ENCODE results near the gene TCF3.

Gene TCF3

DNA sequence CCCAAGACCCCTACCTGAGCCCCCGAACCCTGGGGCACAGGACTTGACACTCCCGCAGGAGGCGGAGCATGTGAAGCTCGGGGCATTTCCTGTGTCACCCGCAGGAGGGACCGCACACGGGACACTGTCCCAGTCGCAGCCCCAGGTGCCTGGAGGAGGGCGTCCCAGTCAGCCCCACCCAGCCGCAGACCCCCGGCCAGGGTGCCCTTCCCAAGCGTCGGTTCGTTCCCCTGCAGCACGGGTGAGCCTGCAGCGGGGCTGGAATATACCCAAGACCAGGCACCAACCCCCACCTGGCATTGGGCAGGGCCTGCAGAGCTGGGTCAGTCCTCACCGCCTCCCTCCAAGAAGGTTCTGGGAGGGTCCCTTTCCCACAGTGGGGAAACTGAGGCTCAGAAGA is 21.6 kb downstream of the TCF3 start:
- peaks cover 4% of the 10 kb centered on the region; the same call in 1 of the 2 replicates for H3F3A ChIP-seq (ENCODE audit: insufficient read depth)
- H2AFZ ChIP-seq (ENCODE audit: low read depth, low read length, severe bottlenecking), result no peak overlapping the region
- TF ChIP-seq, protein P1, sequence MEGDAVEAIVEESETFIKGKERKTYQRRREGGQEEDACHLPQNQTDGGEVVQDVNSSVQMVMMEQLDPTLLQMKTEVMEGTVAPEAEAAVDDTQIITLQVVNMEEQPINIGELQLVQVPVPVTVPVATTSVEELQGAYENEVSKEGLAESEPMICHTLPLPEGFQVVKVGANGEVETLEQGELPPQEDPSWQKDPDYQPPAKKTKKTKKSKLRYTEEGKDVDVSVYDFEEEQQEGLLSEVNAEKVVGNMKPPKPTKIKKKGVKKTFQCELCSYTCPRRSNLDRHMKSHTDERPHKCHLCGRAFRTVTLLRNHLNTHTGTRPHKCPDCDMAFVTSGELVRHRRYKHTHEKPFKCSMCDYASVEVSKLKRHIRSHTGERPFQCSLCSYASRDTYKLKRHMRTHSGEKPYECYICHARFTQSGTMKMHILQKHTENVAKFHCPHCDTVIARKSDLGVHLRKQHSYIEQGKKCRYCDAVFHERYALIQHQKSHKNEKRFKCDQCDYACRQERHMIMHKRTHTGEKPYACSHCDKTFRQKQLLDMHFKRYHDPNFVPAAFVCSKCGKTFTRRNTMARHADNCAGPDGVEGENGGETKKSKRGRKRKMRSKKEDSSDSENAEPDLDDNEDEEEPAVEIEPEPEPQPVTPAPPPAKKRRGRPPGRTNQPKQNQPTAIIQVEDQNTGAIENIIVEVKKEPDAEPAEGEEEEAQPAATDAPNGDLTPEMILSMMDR (IDR thresholded peaks at IDR 0.05; ENCODE audit: insufficient read depth, low read length, poor library complexity, severe bottlenecking), result no peak
- TF ChIP-seq EZH2phosphoT487 (conservative IDR thresholded peaks at IDR 0.05; ENCODE audit: low read length), result no peak
- no peaks in the 10 kb centered on the region for H3K9me3 ChIP-seq (ENCODE audit: insufficient read depth, low read length)
- no peaks in the 10 kb centered on the region for H3K27me3 ChIP-seq (ENCODE audit: low read length)
- peaks cover 8% of the 10 kb centered on the region for H3K36me3 ChIP-seq (ENCODE audit: low read length)
- peaks cover 16% of the 10 kb centered on the region for H4K20me1 ChIP-seq (ENCODE audit: low read depth, low read length)
- H3K9ac ChIP-seq (ENCODE audit: low read length), result no peak overlapping the region
- H3K9me2 ChIP-seq (replicated peaks; ENCODE audit: insufficient read depth, low read length), result no peaks in the 10 kb centered on the region
- no peak overlapping the region for H3K27ac ChIP-seq (ENCODE audit: low read depth, low read length)
- peaks cover 58% of the 10 kb centered on the region for H3K79me2 ChIP-seq (ENCODE audit: insufficient read depth, low read length)
- H3K4me2 ChIP-seq (ENCODE audit: low read depth, low read length, poor library complexity, severe bottlenecking), result no peak overlapping the region
- no peak overlapping the region for H3K4me3 ChIP-seq (ENCODE audit: insufficient read depth, low read length, poor library complexity, severe bottlenecking)

DNA sequence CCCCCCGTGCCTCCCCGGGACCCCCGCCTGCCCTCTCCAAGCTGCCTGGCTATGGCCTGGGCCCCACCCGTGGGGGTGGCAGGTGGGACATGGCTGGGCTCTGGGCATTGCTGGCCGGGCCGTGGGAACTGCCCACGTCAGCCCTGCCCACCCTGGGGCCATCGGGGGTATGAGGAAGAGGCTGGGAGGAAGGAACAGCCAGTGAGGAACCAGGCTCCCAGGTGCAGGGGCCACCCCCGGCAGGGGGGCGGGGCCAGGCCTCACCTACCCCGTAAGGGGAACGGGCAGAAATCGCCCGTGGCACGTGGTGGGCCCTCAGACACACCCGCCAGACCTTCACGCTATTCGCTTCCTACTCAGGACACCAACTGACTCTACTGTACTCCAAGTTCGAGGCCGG is 22.4 kb downstream of the TCF3 start:
- Histone ChIP-seq H3K36me3 (ENCODE audit: low read length) (peaks cover 8% of the 10 kb centered on the region; the same call in 1 of the 2 replicates), H2AFZ (ENCODE audit: low read depth, low read length, severe bottlenecking) (no peak overlapping the region), H4K20me1 (ENCODE audit: low read depth, low read length) (peaks cover 16% of the 10 kb centered on the region), H3F3A (ENCODE audit: insufficient read depth) (peaks cover 4% of the 10 kb centered on the region; the same call in 1 of the 2 replicates), H3K4me3 (ENCODE audit: insufficient read depth, low read length, poor library complexity, severe bottlenecking) (no peak overlapping the region), H3K4me2 (ENCODE audit: low read depth, low read length, poor library complexity, severe bottlenecking) (no peak overlapping the region), H3K9ac (ENCODE audit: low read length) (no peak overlapping the region), H3K79me2 (ENCODE audit: insufficient read depth, low read length) (peaks cover 58% of the 10 kb centered on the region), H3K9me2 (replicated peaks; ENCODE audit: insufficient read depth, low read length) (no peaks in the 10 kb centered on the region), H3K27ac (ENCODE audit: low read depth, low read length) (no peak overlapping the region), H3K9me3 (ENCODE audit: insufficient read depth, low read length) (no peaks in the 10 kb centered on the region), H3K27me3 (ENCODE audit: low read length) (no peaks in the 10 kb centered on the region)
- TF ChIP-seq, protein P1 (IDR thresholded peaks at IDR 0.05; ENCODE audit: insufficient read depth, low read length, poor library complexity, severe bottlenecking), result no peak
- no peak for TF ChIP-seq EZH2phosphoT487 (conservative IDR thresholded peaks at IDR 0.05; ENCODE audit: low read length)

DNA sequence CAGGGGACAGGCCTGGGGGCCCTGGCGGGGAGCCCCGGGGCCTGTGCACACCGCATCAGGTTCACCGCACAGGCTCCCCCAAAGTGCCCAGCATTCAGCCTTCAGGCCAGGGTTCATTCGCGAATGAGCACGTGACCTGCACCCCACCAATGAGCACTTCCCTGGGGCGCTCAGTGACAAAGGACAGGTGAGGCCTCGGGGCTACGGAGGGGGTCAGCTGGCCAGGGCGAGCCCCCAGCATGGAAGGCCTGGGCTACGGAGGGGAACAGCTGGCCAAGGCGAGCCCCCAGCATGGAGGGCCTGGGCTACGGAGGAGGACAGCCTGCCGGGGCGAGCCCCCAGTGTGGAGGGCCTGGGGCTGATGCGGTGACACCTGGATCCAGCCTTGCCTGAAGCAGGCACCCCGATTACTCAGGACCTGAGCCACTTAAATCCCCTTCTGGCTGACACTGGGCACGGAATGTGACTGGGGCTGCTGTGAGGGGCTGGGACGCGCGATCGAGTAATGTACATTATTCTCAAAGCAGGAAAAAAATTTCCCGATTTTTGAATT is 23.1 kb downstream of the TCF3 start:
- Histone ChIP-seq H2AFZ (ENCODE audit: low read depth, low read length, severe bottlenecking) (no peak overlapping the region), H3K27me3 (ENCODE audit: low read length) (no peaks in the 10 kb centered on the region), H3K9me3 (ENCODE audit: insufficient read depth, low read length) (no peaks in the 10 kb centered on the region), H3K27ac (ENCODE audit: low read depth, low read length) (no peak overlapping the region), H3F3A (ENCODE audit: insufficient read depth) (no peaks in the 10 kb centered on the region), H3K4me2 (ENCODE audit: low read depth, low read length, poor library complexity, severe bottlenecking) (no peak overlapping the region), H3K79me2 (ENCODE audit: insufficient read depth, low read length) (peaks cover 58% of the 10 kb centered on the region), H3K9me2 (replicated peaks; ENCODE audit: insufficient read depth, low read length) (no peaks in the 10 kb centered on the region), H3K36me3 (ENCODE audit: low read length) (0 out of 2 replicates have a peak, but pooled peaks cover 8% of the 10 kb centered on the region), H3K9ac (ENCODE audit: low read length) (no peak overlapping the region), H3K4me3 (ENCODE audit: insufficient read depth, low read length, poor library complexity, severe bottlenecking) (no peak overlapping the region), H4K20me1 (ENCODE audit: low read depth, low read length) (peaks cover 10% of the 10 kb centered on the region; the same call in 1 of the 2 replicates)
- TF ChIP-seq, protein P1 (IDR thresholded peaks at IDR 0.05; ENCODE audit: insufficient read depth, low read length, poor library complexity, severe bottlenecking), result no peak
- TF ChIP-seq EZH2phosphoT487 (conservative IDR thresholded peaks at IDR 0.05; ENCODE audit: low read length), result no peak
